IPS-18c (cell line): ENCODE results near the gene PITHD1.
A peak's percentile ranks its signal among the peaks of the same experiment; 100 is the strongest.
"Not testable (repeated sequence)": the region's sequence is repeated elsewhere in the genome, so short reads cannot be mapped to it uniquely, and the experiment has no call there.

Source experiments
- H3K4me3 ChIP-seq: 2 replicates; pipeline ENCODE4 v1.7.0; 2013; ENCODE audit warnings: low read depth, mild to moderate bottlenecking, low read length, moderate library complexity; ENCODE audit not compliant: insufficient read depth
- H3K9me3 ChIP-seq: one replicate; pipeline ENCODE4 v1.6.1; 2013; ENCODE audit warnings: mild to moderate bottlenecking, low read length, moderate library complexity; ENCODE audit not compliant: control insufficient read depth, insufficient read depth

PITHD1 gene, protein sequence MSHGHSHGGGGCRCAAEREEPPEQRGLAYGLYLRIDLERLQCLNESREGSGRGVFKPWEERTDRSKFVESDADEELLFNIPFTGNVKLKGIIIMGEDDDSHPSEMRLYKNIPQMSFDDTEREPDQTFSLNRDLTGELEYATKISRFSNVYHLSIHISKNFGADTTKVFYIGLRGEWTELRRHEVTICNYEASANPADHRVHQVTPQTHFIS

GRCh38 chr1:23777979-23778814 lies at the start of gene PITHD1:
PITHD1 (plus strand) TSS chr1:23778418; CDS start chr1:23778516, 98 bp downstream.
- Histone ChIP-seq H3K9me3 (no peaks in the 10 kb centered on the region), H3K4me3 (peak within 1 kb of the TSS; percentile 61)

- Histone ChIP-seq H3K9me3 (no peaks in the 10 kb centered on the region), H3K4me3 (no peak overlapping the region)
Measured at GRCh38 chr1:23732363-23733224, 45.6 kb upstream of the PITHD1 start.

- H3K9me3 ChIP-seq, H3K4me3 ChIP-seq: not testable (repeated sequence)
Measured at GRCh38 chr1:23733281-23733680, 44.9 kb upstream of the PITHD1 start.

- Histone ChIP-seq H3K4me3 (no peak overlapping the region), H3K9me3 (no peaks in the 10 kb centered on the region)
Measured at GRCh38 chr1:23736437-23737134, 41.6 kb upstream of the PITHD1 start.

DNA sequence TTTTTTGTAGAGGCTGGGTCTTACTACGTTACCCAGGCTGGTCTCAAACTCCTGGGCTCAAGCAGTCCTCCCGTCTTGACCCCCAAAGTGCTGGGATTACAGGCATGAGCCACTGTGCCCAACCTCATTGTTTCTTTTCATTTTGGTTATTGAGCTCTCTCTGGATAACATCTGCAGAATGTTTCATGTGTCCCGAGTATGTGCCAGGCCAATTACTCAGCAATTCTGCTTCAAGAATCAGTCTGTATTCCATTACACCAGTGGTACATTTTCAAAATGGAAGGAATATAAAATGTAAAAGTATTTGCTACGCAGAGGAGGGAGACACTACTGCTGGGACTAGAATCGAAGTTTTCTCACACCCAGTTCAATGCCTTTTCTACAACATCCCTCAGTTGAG lies 36.6 kb upstream of the PITHD1 start:
- no peaks in the 10 kb centered on the region for H3K9me3 ChIP-seq
- no peak overlapping the region for H3K4me3 ChIP-seq

DNA sequence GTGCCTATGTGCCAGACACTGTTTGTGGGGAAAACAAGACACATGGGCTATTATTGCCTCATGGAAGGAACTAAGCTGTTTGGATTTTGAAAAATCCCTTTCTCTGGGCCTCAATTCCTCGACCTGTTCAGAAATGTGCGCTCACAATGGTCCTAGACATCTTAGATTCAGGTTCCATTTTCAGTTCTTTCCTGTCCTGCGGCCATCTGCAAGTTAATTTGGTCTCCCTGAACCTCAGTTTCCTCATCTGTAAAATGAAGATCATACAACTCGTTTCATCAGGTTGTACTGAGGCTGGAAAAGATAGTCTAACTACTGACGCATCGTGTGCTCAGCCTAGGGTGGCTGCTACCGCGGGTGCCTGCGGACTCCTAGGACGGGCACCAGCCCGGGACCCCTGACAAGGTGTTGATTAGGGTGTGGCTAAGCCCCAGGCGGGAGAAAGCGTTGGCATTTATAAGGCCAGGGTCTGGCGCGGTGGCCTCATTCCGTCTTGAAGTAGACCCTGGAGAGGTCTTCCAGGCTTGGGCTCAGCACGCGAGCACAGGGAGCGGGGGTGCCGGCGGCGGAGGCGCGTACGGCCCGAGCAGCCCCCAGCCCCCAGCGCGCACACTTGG lies 35.4 kb upstream of the PITHD1 start:
- Histone ChIP-seq H3K9me3 (no peaks in the 10 kb centered on the region), H3K4me3 (peak overlapping the region; percentile 88)

DNA sequence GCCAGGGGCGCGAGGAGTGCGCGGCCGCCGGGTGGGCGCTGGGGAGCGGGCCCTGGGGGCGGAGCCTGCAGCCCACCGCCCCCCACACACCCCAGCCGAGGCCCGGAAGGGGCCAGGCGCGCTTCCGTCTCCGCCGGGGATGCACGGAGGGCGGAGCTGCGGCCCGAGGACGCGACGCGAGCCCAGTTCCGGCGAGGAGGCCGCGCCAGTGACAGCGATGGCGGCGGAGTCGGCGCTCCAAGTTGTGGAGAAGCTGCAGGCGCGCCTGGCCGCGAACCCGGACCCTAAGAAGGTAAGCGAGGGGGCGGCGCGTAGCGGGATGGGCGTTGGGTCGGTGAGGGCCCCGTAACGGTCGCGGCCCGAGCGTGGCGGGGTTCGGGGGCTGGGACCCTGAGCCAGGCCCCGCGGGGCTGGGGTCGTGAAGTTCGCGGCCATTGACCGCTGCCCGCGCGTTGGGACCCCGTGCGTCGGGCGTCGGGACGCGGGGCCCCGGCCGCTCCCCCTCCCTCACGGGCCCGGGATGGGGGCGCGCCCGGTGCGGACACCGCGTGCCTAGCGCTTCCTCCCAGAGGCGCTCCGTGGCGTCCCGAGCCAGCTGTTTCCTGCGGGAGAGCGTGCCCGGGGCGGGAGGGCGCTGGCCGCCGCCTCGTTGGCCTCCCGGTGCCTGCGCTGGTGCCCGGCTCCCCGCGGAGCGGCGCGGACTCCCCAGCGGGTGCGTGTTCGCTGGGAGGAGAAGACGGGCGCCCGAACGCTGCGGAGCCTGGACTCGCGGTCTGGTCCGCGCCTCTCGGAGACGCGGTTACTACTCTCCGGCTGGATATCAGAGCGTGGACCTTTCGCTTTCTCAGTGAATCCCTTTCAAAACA lies 34.7 kb upstream of the PITHD1 start, which contains the start of gene ELOA:
ELOA (plus strand) TSS at position 185 of the 866 bp plus-strand sequence; CDS start at position 218, 33 bp downstream.
- Histone ChIP-seq H3K9me3 (no peaks in the 10 kb centered on the region), H3K4me3 (peak within 1 kb of the TSS; percentile 88)

GRCh38 chr1:23745515-23745914 lies 32.7 kb upstream of the PITHD1 start:
- H3K9me3 ChIP-seq: no peaks in the 10 kb centered on the region
- H3K4me3 ChIP-seq: no peak overlapping the region

DNA sequence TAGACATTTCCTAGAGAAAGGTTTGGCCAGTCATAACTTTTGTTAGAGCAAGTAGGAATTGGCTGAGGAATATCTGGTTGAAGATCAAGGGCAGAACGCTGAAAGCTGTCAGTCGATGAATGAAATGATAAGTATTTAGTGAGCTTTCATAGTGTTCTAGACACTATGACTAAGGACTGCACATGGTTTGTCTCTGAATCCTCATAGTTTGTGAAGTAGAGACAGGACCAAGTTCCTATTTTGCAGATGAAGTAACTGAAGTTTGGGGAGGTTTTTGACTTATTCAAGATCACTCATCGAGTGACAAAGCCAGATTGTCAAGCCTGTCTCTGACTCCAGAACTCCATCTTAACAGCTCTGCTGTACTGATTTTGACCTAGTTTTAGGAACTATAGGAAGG lies 30.2 kb upstream of the PITHD1 start:
- H3K9me3 ChIP-seq: no peaks in the 10 kb centered on the region

GRCh38 chr1:23751050-23751814 lies 27.0 kb upstream of the PITHD1 start:
- Histone ChIP-seq H3K9me3 (no peaks in the 10 kb centered on the region), H3K4me3 (no peak overlapping the region)

More for the DNA sequence above, 30.2 kb upstream of the PITHD1 start:
- no peak overlapping the region for H3K4me3 ChIP-seq

DNA sequence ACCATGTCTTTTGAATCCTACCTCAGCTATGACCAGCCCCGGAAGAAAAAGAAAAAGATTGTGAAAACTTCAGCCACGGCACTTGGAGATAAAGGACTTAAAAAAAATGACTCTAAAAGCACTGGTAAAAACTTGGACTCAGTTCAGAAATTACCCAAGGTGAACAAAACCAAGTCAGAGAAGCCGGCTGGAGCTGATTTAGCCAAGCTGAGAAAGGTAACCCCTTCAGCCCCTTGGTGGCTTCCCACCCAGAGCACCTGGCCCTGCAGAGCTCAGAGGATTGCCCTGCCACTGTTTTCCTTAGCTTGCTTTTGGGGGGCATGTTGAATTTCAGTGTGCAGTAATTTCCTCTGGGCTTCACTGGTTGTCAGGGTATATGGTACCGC lies 26.4 kb upstream of the PITHD1 start:
- Histone ChIP-seq H3K9me3 (no peaks in the 10 kb centered on the region), H3K4me3 (no peak overlapping the region)

DNA sequence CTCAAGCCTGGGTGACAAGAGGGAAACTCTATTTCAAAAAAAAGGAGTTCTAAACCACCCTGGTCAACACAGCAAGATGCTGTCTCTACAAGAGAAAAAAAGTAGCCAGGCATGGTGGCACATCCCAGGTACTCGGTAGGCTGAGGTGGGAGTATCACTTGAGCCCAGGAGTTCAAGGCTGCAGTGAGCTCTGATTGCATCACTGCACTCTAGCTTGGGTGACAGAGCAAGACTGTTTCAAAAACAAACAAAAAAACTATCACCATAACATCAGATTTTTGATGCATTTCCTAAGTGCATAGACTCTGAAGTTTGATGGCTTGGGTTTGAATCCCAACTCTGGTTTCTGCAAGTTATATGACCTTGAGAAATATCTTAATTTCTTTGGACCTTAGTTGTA lies 25.3 kb upstream of the PITHD1 start:
- no peaks in the 10 kb centered on the region for H3K9me3 ChIP-seq
- H3K4me3 ChIP-seq: no peak overlapping the region

DNA sequence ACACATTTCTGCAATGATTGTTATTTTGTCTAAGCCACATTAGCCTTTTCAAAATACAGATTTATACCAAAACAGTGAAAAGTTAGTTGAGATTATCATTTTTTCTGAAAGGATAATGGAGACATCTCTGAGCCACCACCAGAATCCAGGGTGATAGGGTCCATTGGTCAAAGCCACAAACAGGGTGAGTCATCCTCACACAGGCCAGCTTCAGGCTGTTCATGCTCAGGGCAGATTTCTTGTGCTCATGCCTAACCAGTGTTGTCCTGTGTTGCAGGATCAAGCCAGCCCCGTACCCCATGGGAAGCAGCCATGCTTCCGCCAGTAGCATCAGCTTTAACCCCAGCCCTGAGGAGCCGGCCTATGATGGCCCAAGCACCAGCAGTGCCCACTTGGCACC lies 21.5 kb upstream of the PITHD1 start:
- H3K4me3 ChIP-seq: no peak overlapping the region

GRCh38 chr1:23757812-23758211 lies 20.4 kb upstream of the PITHD1 start:
- no peak overlapping the region for H3K4me3 ChIP-seq
- no peaks in the 10 kb centered on the region for H3K9me3 ChIP-seq

More for the DNA sequence above, 21.5 kb upstream of the PITHD1 start:
- H3K9me3 ChIP-seq: no peaks in the 10 kb centered on the region

GRCh38 chr1:23759277-23759676 lies 18.9 kb upstream of the PITHD1 start:
- Histone ChIP-seq H3K4me3 (no peak overlapping the region), H3K9me3 (no peaks in the 10 kb centered on the region)
